HCT116 (cell line): ENCODE measurements around the gene DKK2. TPM values are rescaled to one million over a fixed set of nuclear protein-coding genes. Genes with fewer than 3 reads are reported as not detected.

ENCODE experiments used
- ATAC-seq: fragments of 200-7000 bp; cut with Tn5 transposase; 2 replicates; pipeline ENCODE4 v1.9.1; 2020; ENCODE audit warnings: mild to moderate bottlenecking, moderate library complexity
- BruUV-seq: library from RNA; stranded (reverse); fragments of 400-500 nt; replicated peaks from 2 replicates; lab custom pipeline; 2021; lab: Mats Ljungman, UMichigan
- CTCF ChIA-PET: fragments of 300-600 bp; sonication (Branson Sonifier 250); formaldehyde crosslinking; loops from one replicate; lab custom pipeline; 2021; ENCODE audit warnings: antibody characterized with exemption; lab: Charles Lee
- POLR2A ChIA-PET: fragments of 300-600, 350-600 bp; sonication (Branson Sonifier 250); formaldehyde crosslinking; loops from one replicate; lab custom pipeline; 2021; ENCODE audit warnings: antibody characterized with exemption; lab: Charles Lee
- RAD21 ChIA-PET, 2 experiments: fragments of 300-600 bp; sonication (Branson Sonifier 250); formaldehyde crosslinking; loops; one replicate each; lab custom pipeline; 2023; ENCODE audit warnings: low total read pairs in 2 of 2; ENCODE audit not compliant: uncharacterized antibody in 2 of 2, unreplicated experiment in 2 of 2, low non-redundant PET in 1 of 2; lab: Charles Lee
- DNase-seq: peaks from one replicate; pipeline ENCODE4 v3.0.0-alpha.2; 2010; ENCODE audit warnings: low read depth, low spot score
- H2AFZ ChIP-seq: fragments of 200-600 bp; shearing (Covaris generic), sonication (generic); 2 replicates; pipeline ENCODE4 v1.6.1; 2017; ENCODE audit warnings: low read depth, mixed run types, mixed read lengths, antibody characterized with exemption, low read length; ENCODE audit not compliant: poor library complexity, severe bottlenecking
- H3K27ac ChIP-seq: 2 replicates; pipeline ENCODE4 v1.5.1; 2012; ENCODE audit warnings: low read depth, low read length
- H3K27me3 ChIP-seq: fragments of 200-600 bp; sonication (generic); 2 replicates; pipeline ENCODE4 v1.6.1; 2016; ENCODE audit warnings: mixed run types, low read length, mixed read lengths; ENCODE audit not compliant: insufficient read depth
- H3K36me3 ChIP-seq, 2 experiments: fragments of 200-500 bp in 1 of 2; fragments of 200-600 bp in 1 of 2; sonication (Bioruptor generic) in 1 of 2; sonication (generic) in 1 of 2; 2 replicates each; pipeline versions ENCODE4 v1.5.1 to v1.6.1; 2014 to 2016; ENCODE audit warnings: low read length in 2 of 2, inconsistent platforms in 1 of 2, mixed read lengths in 1 of 2, mixed run types in 1 of 2; ENCODE audit not compliant: insufficient read depth in 2 of 2, control insufficient read depth in 1 of 2
- H3K4me1 ChIP-seq, 2 experiments: fragments of 200-600 bp in 1 of 2; sonication (generic) in 1 of 2; 2 replicates each; pipeline versions ENCODE4 v1.5.1 to v1.6.1; 2012 to 2017; ENCODE audit warnings: low read length in 2 of 2, inconsistent platforms in 1 of 2, mild to moderate bottlenecking in 1 of 2, mixed read lengths in 1 of 2, mixed run types in 1 of 2, moderate library complexity in 1 of 2; ENCODE audit not compliant: insufficient read depth in 2 of 2, control insufficient read depth in 1 of 2
- H3K4me2 ChIP-seq: fragments of 200-600 bp; sonication (generic); 2 replicates; pipeline ENCODE4 v1.6.1; 2017; ENCODE audit warnings: mixed run types, low read length, mixed read lengths
- H3K4me3 ChIP-seq, 2 experiments: fragments of 200-600 bp in 1 of 2; sonication (generic) in 1 of 2; replicated peaks in 1 of 2; 2 replicates each; pipeline ENCODE4 v1.5.1; 2011 to 2016; ENCODE audit warnings: low read length in 2 of 2, control low read depth in 1 of 2, low read depth in 1 of 2, mild to moderate bottlenecking in 1 of 2, mixed read lengths in 1 of 2, mixed run types in 1 of 2
- H3K79me2 ChIP-seq: fragments of 200-600 bp; sonication (generic); 2 replicates; pipeline ENCODE4 v1.6.1; 2017; ENCODE audit warnings: mild to moderate bottlenecking, mixed run types, low read length, moderate library complexity, mixed read lengths; ENCODE audit not compliant: insufficient read depth
- H3K9ac ChIP-seq: fragments of 200-600 bp; sonication (generic); 2 replicates; pipeline ENCODE4 v1.6.1; 2016; ENCODE audit warnings: low read length, mixed read lengths
- H3K9me2 ChIP-seq: fragments of 200-600 bp; sonication (generic), shearing (Covaris generic); 2 replicates; pipeline ENCODE4 v1.6.1; 2017; ENCODE audit warnings: mixed run types, mild to moderate bottlenecking, moderate library complexity; ENCODE audit not compliant: insufficient read depth
- H3K9me3 ChIP-seq, 2 experiments: fragments of 200-500 bp in 1 of 2; fragments of 200-600 bp in 1 of 2; sonication (Bioruptor generic) in 1 of 2; sonication (generic) in 1 of 2; 2 replicates each; pipeline ENCODE4 v1.6.1; 2014 to 2017; ENCODE audit warnings: low read length in 2 of 2, mixed read lengths in 2 of 2, inconsistent platforms in 1 of 2, low read depth in 1 of 2, mild to moderate bottlenecking in 1 of 2, mixed run types in 1 of 2, moderate library complexity in 1 of 2; ENCODE audit not compliant: control insufficient read depth in 1 of 2, insufficient read depth in 1 of 2
- H4K20me1 ChIP-seq: fragments of 200-600 bp; sonication (generic), shearing (Covaris generic); 2 replicates; pipeline ENCODE4 v1.6.1; 2017; ENCODE audit warnings: mixed run types, mild to moderate bottlenecking, moderate library complexity; ENCODE audit not compliant: insufficient read depth
- CBX3 ChIP-seq: IDR thresholded peaks from 2 replicates; pipeline ENCODE4 v1.6.1; 2012; ENCODE audit warnings: low read depth
- ELF1 ChIP-seq: IDR thresholded peaks from 2 replicates; pipeline ENCODE4 v1.6.1; 2012; ENCODE audit warnings: low read depth, borderline replicate concordance
- EZH2phosphoT487 ChIP-seq: fragments of 200-600 bp; IDR thresholded peaks from 2 replicates; pipeline ENCODE4 v1.6.1; 2018; ENCODE audit warnings: antibody characterized with exemption, borderline replicate concordance
- FOSL1 ChIP-seq: IDR thresholded peaks from 2 replicates; pipeline ENCODE4 v1.6.1; 2012; ENCODE audit warnings: low read depth
- JUND ChIP-seq: IDR thresholded peaks from 2 replicates; pipeline ENCODE4 v1.6.1; 2012
- SP1 ChIP-seq: IDR thresholded peaks from 2 replicates; pipeline ENCODE4 v1.6.1; 2012; ENCODE audit warnings: low read depth
- TCF7L2 ChIP-seq: IDR thresholded peaks from 2 replicates; pipeline ENCODE4 v1.7.0; 2011; ENCODE audit warnings: borderline replicate concordance, inconsistent platforms; ENCODE audit not compliant: insufficient read depth, insufficient read length; ENCODE audit errors: extremely low read depth
- ZBTB33 ChIP-seq: IDR thresholded peaks from 2 replicates; pipeline ENCODE4 v1.6.1; 2011; ENCODE audit warnings: mild to moderate bottlenecking, low read length, moderate library complexity; ENCODE audit not compliant: insufficient replicate concordance; ENCODE audit errors: extremely low read depth
- ZFX ChIP-seq: fragments of 450-650 bp; IDR thresholded peaks from 2 replicates; pipeline ENCODE4 v1.6.1; 2017
- intact Hi-C: fragments of 100-400 bp; cut with micrococcal nuclease; formaldehyde crosslinking; loops from 2 replicates; pipeline ENCODE4 v1.10.0; 2022
- total RNA-seq: library from RNA; stranded (reverse); gene quantifications from one replicate; pipeline ENCODE4 v1.2.1, GENCODE V29; 2021; ENCODE audit not compliant: unreplicated experiment
- TF ChIP-seq, protein P1 (sequence below): IDR thresholded peaks from 2 replicates; pipeline ENCODE4 v1.6.1; 2012
- TF ChIP-seq, protein P2 (sequence below), 3 experiments: fragments of 200-600 bp in 1 of 3; sonication (generic) in 1 of 3; IDR thresholded peaks in 2 of 3; conservative IDR thresholded peaks in 1 of 3; 2 replicates each; pipeline ENCODE4 v1.5.1; 2012 to 2017; ENCODE audit warnings: low read depth in 2 of 3, low read length in 2 of 3, antibody characterized with exemption in 1 of 3, borderline replicate concordance in 1 of 3, control low read depth in 1 of 3, mild to moderate bottlenecking in 1 of 3, mixed read lengths in 1 of 3, mixed run types in 1 of 3, moderate library complexity in 1 of 3; ENCODE audit not compliant: insufficient read depth in 1 of 3

Gene DKK2
- total RNA-seq, 1 experiment from 2014 or later, result not detected

GRCh38 chr4:107034091-107034995 lies 1.8 kb downstream of the DKK2 start:
- no peak for ATAC-seq
- TF ChIP-seq ZFX (no peak), JUND (no peak), FOSL1 (no peak), CBX3 (no peak), ZBTB33 (no peak), TCF7L2 (no peak), EZH2phosphoT487 (no peak), SP1 (no peak), ELF1 (no peak)
- TF ChIP-seq, protein P1, sequence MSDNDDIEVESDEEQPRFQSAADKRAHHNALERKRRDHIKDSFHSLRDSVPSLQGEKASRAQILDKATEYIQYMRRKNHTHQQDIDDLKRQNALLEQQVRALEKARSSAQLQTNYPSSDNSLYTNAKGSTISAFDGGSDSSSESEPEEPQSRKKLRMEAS, result no peak
- TF ChIP-seq, protein P2, sequence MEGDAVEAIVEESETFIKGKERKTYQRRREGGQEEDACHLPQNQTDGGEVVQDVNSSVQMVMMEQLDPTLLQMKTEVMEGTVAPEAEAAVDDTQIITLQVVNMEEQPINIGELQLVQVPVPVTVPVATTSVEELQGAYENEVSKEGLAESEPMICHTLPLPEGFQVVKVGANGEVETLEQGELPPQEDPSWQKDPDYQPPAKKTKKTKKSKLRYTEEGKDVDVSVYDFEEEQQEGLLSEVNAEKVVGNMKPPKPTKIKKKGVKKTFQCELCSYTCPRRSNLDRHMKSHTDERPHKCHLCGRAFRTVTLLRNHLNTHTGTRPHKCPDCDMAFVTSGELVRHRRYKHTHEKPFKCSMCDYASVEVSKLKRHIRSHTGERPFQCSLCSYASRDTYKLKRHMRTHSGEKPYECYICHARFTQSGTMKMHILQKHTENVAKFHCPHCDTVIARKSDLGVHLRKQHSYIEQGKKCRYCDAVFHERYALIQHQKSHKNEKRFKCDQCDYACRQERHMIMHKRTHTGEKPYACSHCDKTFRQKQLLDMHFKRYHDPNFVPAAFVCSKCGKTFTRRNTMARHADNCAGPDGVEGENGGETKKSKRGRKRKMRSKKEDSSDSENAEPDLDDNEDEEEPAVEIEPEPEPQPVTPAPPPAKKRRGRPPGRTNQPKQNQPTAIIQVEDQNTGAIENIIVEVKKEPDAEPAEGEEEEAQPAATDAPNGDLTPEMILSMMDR (IDR thresholded peaks at IDR 0.05 in 2 of 3, conservative IDR thresholded peaks at IDR 0.05 in 1 of 3; ENCODE audit: borderline replicate concordance in 1 of 3, insufficient read depth in 1 of 3, low read depth in 2 of 3, low read length in 2 of 3), result no peak
- TF ChIP-seq, all 23 proteins: peak for 0
- no peak overlapping the region for H3K27ac ChIP-seq
- no peak overlapping the region for H2AFZ ChIP-seq
- no peaks in the 10 kb centered on the region for H3K9me3 ChIP-seq
- H4K20me1 ChIP-seq, result no peaks in the 10 kb centered on the region
- intact Hi-C loops, result no loop called here
- CTCF ChIA-PET, result no interaction called here
- no peak overlapping the region for H3K4me2 ChIP-seq
- no peak overlapping the region for H3K4me3 ChIP-seq
- BruUV-seq, result no TSS peak
- H3K4me1 ChIP-seq, result no peaks in the 10 kb centered on the region
- DNase-seq, result no peak
- RAD21 ChIA-PET, result no interaction called here
- POLR2A ChIA-PET, result no interaction called here
- H3K9me2 ChIP-seq, result no peaks in the 10 kb centered on the region
- no peaks in the 10 kb centered on the region for H3K79me2 ChIP-seq
- no peaks in the 10 kb centered on the region for H3K27me3 ChIP-seq
- H3K9ac ChIP-seq, result no peak overlapping the region
- no peaks in the 10 kb centered on the region for H3K36me3 ChIP-seq
